Left lobe of liver (tissue), 2 donors: ENCODE measurements around the gene ZBTB46. TPM values are rescaled to one million over a fixed set of nuclear protein-coding genes. Genes with fewer than 3 reads are reported as not detected.
A peak's percentile ranks its signal among the peaks of the same experiment; 100 is the strongest.

ENCODE experiments used
- ATAC-seq: fragments of 200-7000 bp; cut with Tn5 transposase; one replicate; pipeline ENCODE4 v1.9.1; 2020; ENCODE audit warnings: mild to moderate bottlenecking, moderate library complexity
- DNase-seq: peaks from one replicate; pipeline ENCODE4 v3.0.0-alpha.2; 2020; ENCODE audit warnings: low spot score
- total RNA-seq: library from RNA; stranded (reverse); gene quantifications from one replicate; pipeline ENCODE4 v1.2.1, GENCODE V29; 2021
- donor health status: DM: no; HTN: no; CAD: no; lungs with moderate emphysema.
- donor health status: DM: no; HTN: yes; CAD: no.

ZBTB46 gene
- total RNA-seq, 1 donor from 2014 or later, result 4.7 TPM

DNA sequence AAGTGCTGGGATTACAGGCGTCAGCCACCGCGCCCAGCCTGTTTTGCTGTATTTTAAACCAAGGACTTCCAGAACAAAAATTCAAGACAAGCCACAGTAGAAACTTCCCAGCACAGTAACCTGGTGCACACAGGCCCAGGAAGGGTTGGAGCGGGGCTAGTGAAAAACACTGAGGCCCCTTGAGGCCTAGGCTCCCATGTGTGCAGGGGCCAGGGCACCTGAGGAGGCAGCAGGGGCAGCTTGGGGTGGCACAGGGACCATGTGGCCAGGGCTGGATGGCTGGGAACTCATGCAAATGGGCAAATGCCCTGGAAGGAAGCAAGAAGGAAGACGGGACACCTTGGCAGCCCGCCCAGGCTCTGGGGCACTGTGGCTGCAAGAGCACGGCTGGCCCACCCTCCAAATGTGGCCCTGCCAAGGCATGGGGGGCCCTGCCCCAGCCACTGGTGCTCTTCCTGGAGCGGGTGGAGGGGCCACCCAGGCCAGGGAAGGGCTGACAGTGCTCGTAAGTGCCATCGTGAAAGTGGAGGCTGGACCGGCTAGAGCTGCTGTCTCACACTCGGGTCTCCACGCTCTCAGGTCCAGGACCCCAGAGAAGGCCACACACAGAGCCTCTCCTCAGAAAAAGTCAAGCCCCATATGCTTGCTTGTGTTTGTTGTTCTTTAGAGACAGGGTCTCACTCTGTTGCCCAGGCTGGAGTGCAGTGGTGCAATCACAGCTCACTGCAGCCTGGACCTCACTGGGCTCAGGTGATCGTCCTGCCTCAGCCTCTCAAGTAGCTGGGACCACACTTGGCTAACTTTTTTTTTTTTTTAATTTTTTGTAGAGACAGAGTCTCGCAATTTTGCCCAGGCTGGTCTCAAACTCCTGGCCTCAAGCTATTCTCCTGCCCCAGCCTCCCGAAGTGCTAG is 81.2 kb downstream of the ZBTB46 start:
- DNase-seq (no peak), ATAC-seq (no peak)

- DNase-seq, result no peak
- no peak for ATAC-seq
Measured at GRCh38 chr20:63748934-63749270, 82.2 kb downstream of the ZBTB46 start.

- no peak for DNase-seq
- no peak for ATAC-seq
Measured at GRCh38 chr20:63748070-63748933, 82.8 kb downstream of the ZBTB46 start.

DNA sequence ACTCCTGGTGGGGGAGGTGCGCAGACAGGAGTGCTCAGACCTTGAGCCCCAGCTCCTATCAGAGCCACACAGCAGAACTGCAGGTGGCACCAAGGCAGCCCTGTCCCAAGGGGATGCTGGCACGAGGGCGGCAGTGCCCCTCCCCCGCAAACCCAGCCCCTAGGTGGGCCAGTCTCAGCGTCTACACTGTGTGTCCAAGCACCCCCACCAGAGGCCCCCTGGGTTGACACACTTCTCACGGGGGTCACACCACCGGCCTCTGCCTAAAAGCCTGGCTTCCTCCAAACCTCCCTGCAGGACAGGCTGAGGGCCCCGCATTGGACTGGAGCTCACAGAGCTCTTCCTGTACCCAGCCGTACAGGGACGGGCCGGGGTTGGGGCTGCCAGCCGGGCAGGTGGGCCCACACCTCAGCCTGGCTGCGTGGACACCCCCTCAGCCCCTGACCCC is 83.4 kb downstream of the ZBTB46 start:
- ATAC-seq (no peak), DNase-seq (no peak)

GRCh38 chr20:63746751-63747315 is 84.2 kb downstream of the ZBTB46 start:
- DNase-seq (no peak), ATAC-seq (no peak)

DNA sequence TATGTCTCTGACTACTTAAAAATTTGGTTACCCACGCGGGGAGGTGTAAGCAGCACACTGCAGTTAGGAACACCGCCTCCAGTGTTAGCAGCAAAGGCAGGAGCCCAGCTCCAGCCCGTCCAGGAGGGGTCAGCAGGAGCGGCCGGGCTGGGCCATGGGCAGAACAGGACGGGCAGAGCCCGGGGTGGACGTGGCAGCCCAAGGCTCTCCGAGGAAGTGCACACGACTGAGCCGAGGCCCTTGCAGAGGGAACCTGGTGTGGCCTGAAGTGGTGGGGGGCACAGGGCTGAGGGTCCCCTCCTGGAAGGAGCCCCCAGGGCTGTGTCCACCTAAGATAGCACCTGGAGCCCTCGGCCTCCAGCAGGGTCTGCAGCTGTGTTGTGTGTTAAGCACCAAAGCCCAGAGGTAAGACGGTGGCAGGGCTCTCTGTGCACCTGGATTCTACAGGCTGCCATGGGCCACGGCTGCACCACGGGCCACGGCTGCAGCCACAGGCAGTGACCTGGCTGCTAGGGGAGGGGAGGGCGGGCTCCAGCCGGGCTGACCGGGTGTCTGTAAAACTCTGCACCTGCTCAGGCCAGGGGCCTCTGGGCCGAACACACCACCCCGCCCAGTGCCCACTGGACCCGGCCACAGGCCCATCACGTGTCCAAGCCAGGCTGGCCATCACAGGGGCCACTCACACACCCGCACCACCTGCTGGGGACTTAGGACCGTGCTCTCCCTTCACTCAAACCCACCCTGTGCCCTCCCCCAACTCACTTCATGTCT is 84.9 kb downstream of the ZBTB46 start:
- ATAC-seq (peak; percentile 13), DNase-seq (no peak)

GRCh38 chr20:63745424-63745805 is 85.6 kb downstream of the ZBTB46 start:
- no peak for ATAC-seq
- DNase-seq, result no peak

DNA sequence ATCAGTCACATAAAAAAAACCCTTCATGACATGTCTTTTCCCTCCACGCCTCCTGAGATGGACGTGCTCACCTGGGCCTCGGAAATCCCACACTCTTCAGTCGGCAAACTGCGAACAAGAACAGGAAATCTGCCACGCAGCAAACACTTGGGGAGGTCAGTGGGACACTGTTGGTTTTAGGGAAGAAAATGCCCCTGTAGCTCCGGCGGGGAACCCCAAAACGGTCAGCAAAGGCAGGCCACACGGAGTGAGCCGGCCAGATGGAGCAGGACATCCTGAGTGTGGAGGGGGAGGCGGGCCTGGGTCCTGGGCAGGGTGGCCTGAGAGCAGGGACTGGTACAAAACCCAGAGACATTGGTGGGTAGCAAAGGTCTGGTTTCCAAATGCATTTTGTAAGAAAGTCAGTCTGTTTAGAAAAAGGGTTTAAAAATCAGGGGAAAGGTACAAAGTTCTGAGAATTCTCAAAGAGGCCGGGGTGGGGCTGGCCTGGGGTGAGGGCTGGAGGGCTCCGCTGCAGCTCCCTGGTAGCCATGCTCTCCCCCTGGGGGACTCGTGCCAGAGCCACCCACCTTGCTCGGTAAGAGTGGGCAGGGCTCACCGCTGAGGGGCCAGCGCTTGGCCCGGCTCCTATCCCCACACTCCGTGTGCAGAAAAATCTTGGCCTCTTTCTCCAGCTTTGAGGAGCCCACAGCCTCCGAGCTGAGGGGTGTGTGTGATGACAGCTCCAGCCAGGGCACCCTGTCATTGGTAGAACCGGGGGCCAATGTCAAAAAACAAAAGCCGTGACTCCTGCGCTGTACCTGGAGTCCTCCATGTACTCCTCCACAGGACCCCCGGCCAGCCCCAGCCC is 86.3 kb downstream of the ZBTB46 start:
- no peak for DNase-seq

DNA sequence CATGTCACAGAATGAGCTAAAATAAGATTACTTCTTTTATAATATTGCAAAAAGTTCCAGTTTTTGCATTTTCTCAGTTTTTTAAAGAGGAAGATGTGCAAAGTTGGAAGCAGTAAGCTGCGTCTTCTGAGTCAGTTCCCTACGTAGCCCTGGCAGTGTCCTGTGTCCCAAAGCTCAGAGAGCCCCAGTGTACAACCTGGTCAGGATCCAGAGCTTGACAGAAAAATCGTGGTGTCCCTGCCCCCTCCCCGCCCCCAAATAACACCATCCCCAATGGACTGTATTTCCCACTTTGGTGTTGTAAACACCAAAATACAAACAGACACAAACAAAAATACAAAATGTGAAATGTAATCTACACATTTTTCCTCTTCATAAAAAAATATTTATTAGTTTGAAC is 86.9 kb downstream of the ZBTB46 start:
- ATAC-seq (no peak), DNase-seq (no peak)

More for the DNA sequence above, 86.3 kb downstream of the ZBTB46 start:
- no peak for ATAC-seq

- DNase-seq, result no peak
- no peak for ATAC-seq
Measured at GRCh38 chr20:63743210-63743970, 87.7 kb downstream of the ZBTB46 start.

DNA sequence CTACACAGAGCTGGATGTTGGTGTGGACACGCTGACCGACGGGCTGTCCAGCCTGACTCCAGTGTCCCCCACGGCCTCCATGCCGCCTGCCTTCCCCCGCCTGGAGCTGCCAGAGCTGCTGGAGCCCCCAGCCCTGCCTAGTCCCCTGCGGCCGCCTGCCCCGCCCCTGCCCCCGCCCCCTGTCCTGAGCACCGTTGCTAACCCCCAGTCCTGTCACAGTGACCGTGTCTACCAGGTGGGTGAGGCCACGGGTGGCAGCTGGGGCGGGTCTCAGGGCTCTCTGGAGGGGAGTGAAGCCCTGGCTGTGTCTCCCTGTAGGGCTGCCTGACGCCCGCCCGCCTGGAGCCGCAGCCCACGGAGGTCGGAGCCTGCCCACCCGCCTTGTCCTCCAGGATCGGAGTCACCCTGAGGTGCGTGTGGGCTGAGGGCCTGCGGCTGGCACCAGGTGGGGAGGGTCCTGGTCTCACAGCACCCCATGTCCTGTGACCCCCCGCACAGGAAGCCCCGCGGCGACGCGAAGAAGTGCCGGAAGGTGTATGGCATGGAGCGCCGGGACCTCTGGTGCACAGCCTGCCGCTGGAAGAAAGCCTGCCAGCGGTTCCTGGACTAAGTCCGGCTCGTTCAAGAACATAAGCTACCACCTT is 88.6 kb downstream of the ZBTB46 start:
- no peak for ATAC-seq
- DNase-seq, result no peak

GRCh38 chr20:63741676-63742380 is 89.2 kb downstream of the ZBTB46 start:
- ATAC-seq (no peak), DNase-seq (peak; percentile 53)

DNA sequence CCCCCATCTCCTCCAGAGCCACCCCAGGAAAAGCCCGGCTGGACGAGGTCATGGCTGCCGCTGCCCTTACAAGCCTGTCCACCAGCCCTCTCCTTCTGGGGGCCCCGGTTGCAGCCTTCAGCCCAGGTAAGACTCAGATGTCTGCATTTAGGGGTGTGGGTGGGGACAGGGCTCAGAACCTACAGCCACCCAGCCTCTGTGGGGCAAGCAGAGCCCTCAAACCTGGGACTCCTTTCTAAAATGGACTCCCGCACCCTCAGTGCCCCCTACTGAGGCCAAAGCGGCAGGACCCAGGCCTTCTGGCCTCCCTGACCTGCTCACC is 89.7 kb downstream of the ZBTB46 start:
- DNase-seq (no peak), ATAC-seq (no peak)

DNA sequence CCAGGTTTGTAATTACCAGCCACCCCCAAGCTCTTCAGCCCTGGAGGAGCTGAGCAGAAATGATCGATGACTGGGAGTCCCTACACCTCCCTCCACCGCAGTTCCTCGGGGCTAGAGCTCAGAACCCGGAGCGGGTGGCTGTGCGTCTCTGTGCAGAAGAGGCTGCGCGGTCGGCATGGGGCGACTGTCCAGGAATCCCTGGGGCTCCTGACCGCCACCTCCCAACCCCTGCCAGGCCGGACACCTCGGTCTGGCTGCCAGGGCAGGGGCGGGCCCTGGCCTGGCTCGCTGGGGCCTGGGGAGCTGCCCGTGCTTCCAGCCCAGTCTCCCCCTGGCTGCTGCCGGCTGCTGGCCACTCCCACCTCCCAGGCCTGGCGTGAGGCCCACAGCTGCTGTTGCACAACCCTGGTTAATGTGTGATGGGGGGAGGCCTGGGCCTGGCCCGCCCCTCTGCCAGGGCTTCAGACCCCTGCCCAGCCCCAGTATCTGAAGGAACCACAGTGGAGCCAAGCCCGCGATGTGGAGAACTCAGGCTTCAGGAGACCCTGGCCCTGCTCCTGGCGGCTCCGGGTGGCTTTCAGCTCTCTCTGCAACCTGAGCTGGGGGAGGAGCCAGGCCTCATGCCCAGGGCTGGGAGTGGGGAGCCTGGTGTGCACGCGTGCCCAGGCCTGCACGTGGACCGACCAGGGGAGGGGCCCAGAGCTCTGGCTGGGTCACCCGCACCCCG is 90.3 kb downstream of the ZBTB46 start:
- ATAC-seq, result peak; percentile 48

GRCh38 chr20:63740070-63740626 is 90.9 kb downstream of the ZBTB46 start:
- ATAC-seq, result peak; percentile 5
- DNase-seq, result peak; percentile 79

More for the DNA sequence above, 90.3 kb downstream of the ZBTB46 start:
- DNase-seq, result peak; percentile 98

DNA sequence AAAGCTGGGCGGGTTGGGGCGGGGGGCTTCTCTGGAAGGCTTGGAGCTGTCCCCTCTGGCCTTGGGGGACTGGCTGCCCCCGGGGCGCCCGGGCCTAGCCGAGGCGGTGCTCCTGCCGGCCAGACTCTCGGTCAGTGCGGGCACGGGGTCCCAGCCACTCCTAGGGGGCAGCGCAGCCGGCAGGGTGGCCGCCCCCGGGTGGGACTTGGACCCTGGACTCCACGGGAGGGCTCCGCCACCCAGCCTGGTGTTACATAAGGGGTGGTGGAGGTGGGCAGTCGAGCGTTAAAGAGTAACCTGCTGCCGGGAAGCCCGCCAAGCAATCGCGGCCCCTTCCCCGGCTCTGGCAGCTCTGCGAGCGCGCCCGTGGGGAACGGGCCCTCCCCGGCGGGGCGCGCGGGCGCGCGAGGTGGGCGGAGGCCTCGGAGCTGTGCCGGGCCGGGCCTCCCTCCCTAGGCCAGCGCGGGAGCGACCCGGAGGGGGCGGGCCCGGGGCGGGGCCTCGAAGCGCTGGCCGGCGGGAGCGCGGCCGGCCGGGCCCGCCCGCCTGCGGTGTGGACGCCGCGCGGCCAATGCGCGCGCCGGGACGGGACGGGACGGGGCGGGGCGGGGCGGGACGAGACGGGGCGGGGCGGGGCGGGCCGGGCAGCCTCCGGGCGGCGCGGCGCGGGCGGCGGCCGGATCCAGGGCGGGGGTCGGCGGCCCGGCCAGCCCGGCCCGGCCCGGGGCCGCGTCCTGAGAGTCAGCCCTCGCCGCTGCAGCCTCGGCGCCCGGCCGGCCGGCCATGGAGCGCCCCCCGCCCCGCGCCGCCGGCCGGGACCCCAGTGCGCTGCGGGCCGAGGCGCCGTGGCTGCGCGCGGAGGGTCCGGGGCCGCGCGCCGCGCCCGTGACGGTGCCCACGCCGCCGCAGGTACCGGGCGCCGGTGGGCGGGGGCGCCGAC is 91.7 kb downstream of the ZBTB46 start, which contains the start of gene SLC2A4RG:
Gene SLC2A4RG (plus strand): TSS at position 647 of the 940 bp plus-strand sequence. CDS start 137 bp downstream, at position 784.
- peak; percentile 34 for ATAC-seq
- peak; percentile 97 for DNase-seq
